Activated CD4-positive, alpha-beta T cell treated with anti-CD3 and anti-CD28 coated beads, Interleukin-2, amount 50 U/mL, for 24 hours (primary cell): ENCODE data around the gene ADCY6.

Experiments used
- DNase-seq, 2 donors: peaks; one replicate each; pipeline ENCODE4 v3.0.0-alpha.2; 2020; ENCODE audit warnings: low read depth in 1 of 2, low spot score in 1 of 2

ADCY6 gene

GRCh38 chr12:48816143-48816854, 27.4 kb upstream of the ADCY6 start:
- DNase-seq: no peak

GRCh38 chr12:48815126-48816110, 26.5 kb upstream of the ADCY6 start:
- DNase-seq: no peak

- peak; percentile 51 to 57 for DNase-seq
These were observed 25.6 kb upstream of the ADCY6 start for GRCh38 chr12:48814262-48815125.

- no peak for DNase-seq
These were observed 24.8 kb upstream of the ADCY6 start for GRCh38 chr12:48813465-48814261.

- DNase-seq: no peak
These were observed 23.5 kb upstream of the ADCY6 start for GRCh38 chr12:48812389-48812788.

GRCh38 chr12:48811437-48812090, 22.7 kb upstream of the ADCY6 start:
- DNase-seq: no peak

GRCh38 chr12:48810903-48811431, 22.1 kb upstream of the ADCY6 start:
- no peak for DNase-seq

- no peak for DNase-seq
These were observed 19.1 kb upstream of the ADCY6 start for GRCh38 chr12:48807981-48808380.

- no peak for DNase-seq
These were observed 14.8 kb upstream of the ADCY6 start for GRCh38 chr12:48803675-48804074.

- DNase-seq: no peak
These were observed 12.1 kb upstream of the ADCY6 start for GRCh38 chr12:48800971-48801370.

- no peak for DNase-seq
These were observed 11.6 kb upstream of the ADCY6 start for GRCh38 chr12:48800457-48800856.

- no peak for DNase-seq
These were observed 8.1 kb upstream of the ADCY6 start for GRCh38 chr12:48796976-48797375.

GRCh38 chr12:48795550-48796455, 6.9 kb upstream of the ADCY6 start:
- DNase-seq: peak; percentile 35 to 38

GRCh38 chr12:48794870-48795269, 6.0 kb upstream of the ADCY6 start:
- no peak for DNase-seq

- DNase-seq: no peak
These were observed 4.8 kb upstream of the ADCY6 start for GRCh38 chr12:48793696-48794095.

- no peak for DNase-seq
These were observed 1.0 kb upstream of the ADCY6 start for GRCh38 chr12:48789858-48790326.

- DNase-seq: no peak
These were observed 400 bp downstream of the ADCY6 start for GRCh38 chr12:48788524-48788853.

GRCh38 chr12:48787791-48788523, 932 bp downstream of the ADCY6 start:
- no peak for DNase-seq
